RWPE2 (cell line): Measurements from ENCODE around the gene KRABD2.
"Not testable (repeated sequence)": the region's sequence is repeated elsewhere in the genome, so short reads cannot be mapped to it uniquely, and the experiment has no call there.

Source experiments
- ATAC-seq: fragments of 200-7000 bp; cut with Tn5 transposase; 3 replicates; pipeline ENCODE4 v1.9.1; 2021; ENCODE audit warnings: low read depth
- DNase-seq: peaks from one replicate; pipeline ENCODE4 v3.0.0-alpha.2; 2020; ENCODE audit warnings: low spot score
- H3K27ac ChIP-seq: fragments of 450-650 bp; 2 replicates; pipeline ENCODE4 v1.5.1; 2017; ENCODE audit warnings: mild to moderate bottlenecking; ENCODE audit not compliant: poor library complexity, severe bottlenecking
- H3K27me3 ChIP-seq: fragments of 250-450 bp; sonication (Bioruptor Pico); 2 replicates; pipeline ENCODE4 v1.5.1; 2021; ENCODE audit warnings: mild to moderate bottlenecking, moderate library complexity; ENCODE audit not compliant: insufficient read depth, poor library complexity, severe bottlenecking
- H3K36me3 ChIP-seq: fragments of 250-450 bp; sonication (Bioruptor Pico); 2 replicates; pipeline ENCODE4 v1.5.1; 2020; ENCODE audit warnings: low read depth, mild to moderate bottlenecking, moderate library complexity
- H3K4me1 ChIP-seq: fragments of 250-450 bp; sonication (Bioruptor Pico); 2 replicates; pipeline ENCODE4 v1.5.1; 2021; ENCODE audit warnings: mild to moderate bottlenecking, moderate library complexity; ENCODE audit not compliant: insufficient read depth, poor library complexity, severe bottlenecking
- H3K4me3 ChIP-seq: fragments of 250-450 bp; sonication (Bioruptor Pico); 2 replicates; pipeline ENCODE4 v1.5.1; 2021; ENCODE audit warnings: mild to moderate bottlenecking, moderate library complexity; ENCODE audit not compliant: severe bottlenecking
- H3K9me3 ChIP-seq: fragments of 250-450 bp; sonication (Bioruptor Pico); 2 replicates; pipeline ENCODE4 v1.5.1; 2021; ENCODE audit warnings: mild to moderate bottlenecking, moderate library complexity; ENCODE audit not compliant: severe bottlenecking
- CTCF ChIP-seq: fragments of 450-650 bp; IDR thresholded peaks from one replicate; pipeline ENCODE4 v1.5.1; 2017; ENCODE audit warnings: mild to moderate bottlenecking, moderate library complexity; ENCODE audit not compliant: poor library complexity, severe bottlenecking

Gene KRABD2

GRCh38 chr17:8382052-8382879 lies 5.8 kb upstream of the KRABD2 start:
- no peaks in the 10 kb centered on the region for H3K27me3 ChIP-seq
- DNase-seq, result no peak
- peaks cover 23% of the 10 kb centered on the region for H3K4me1 ChIP-seq
- TF ChIP-seq CTCF, result no peak
- H3K27ac ChIP-seq, result peak overlapping the region; percentile 89
- ATAC-seq, result no peak
- peak overlapping the region; percentile 58 for H3K4me3 ChIP-seq
- H3K36me3 ChIP-seq, result peaks cover 54% of the 10 kb centered on the region
- no peaks in the 10 kb centered on the region for H3K9me3 ChIP-seq

- Histone ChIP-seq H3K36me3 (peaks cover 59% of the 10 kb centered on the region), H3K4me3 (no peak overlapping the region), H3K9me3 (no peaks in the 10 kb centered on the region), H3K27ac (peak overlapping the region; percentile 89), H3K4me1 (peaks cover 18% of the 10 kb centered on the region), H3K27me3 (no peaks in the 10 kb centered on the region)
- TF ChIP-seq CTCF, result no peak
- ATAC-seq (no peak), DNase-seq (no peak)
Observed at GRCh38 chr17:8380049-8380448, 3.5 kb upstream of the KRABD2 start.

GRCh38 chr17:8378117-8378516 lies 1.6 kb upstream of the KRABD2 start:
- not testable (repeated sequence) for H3K9me3 ChIP-seq, H3K4me1 ChIP-seq, H3K4me3 ChIP-seq, ATAC-seq, H3K27me3 ChIP-seq, DNase-seq
- peak overlapping the region; percentile 89 for H3K27ac ChIP-seq
- H3K36me3 ChIP-seq, result peaks cover 59% of the 10 kb centered on the region

GRCh38 chr17:8377422-8377821 lies 918 bp upstream of the KRABD2 start:
- H3K36me3 ChIP-seq, result peaks cover 57% of the 10 kb centered on the region
- ATAC-seq (no peak), DNase-seq (no peak)
- peak overlapping the region; percentile 89 for H3K27ac ChIP-seq
- H3K4me1 ChIP-seq, result peaks cover 10% of the 10 kb centered on the region
- H3K27me3 ChIP-seq, result no peaks in the 10 kb centered on the region
- no peak for TF ChIP-seq CTCF
- no peaks in the 10 kb centered on the region for H3K9me3 ChIP-seq
- no peak overlapping the region for H3K4me3 ChIP-seq

- H3K4me3 ChIP-seq, result peak overlapping the region; percentile 44
- no peak for TF ChIP-seq CTCF
- no peaks in the 10 kb centered on the region for H3K27me3 ChIP-seq
- peaks cover 4% of the 10 kb centered on the region for H3K4me1 ChIP-seq
- peaks cover 40% of the 10 kb centered on the region for H3K36me3 ChIP-seq
- H3K27ac ChIP-seq, result peak overlapping the region; percentile 89
- ATAC-seq (peak; percentile 32), DNase-seq (no peak)
- H3K9me3 ChIP-seq, result no peaks in the 10 kb centered on the region
Observed at GRCh38 chr17:8375738-8376259, 705 bp downstream of the KRABD2 start.

GRCh38 chr17:8373856-8374255 lies 2.6 kb downstream of the KRABD2 start:
- not testable (repeated sequence) for H3K9me3 ChIP-seq, H3K27me3 ChIP-seq, H3K4me1 ChIP-seq, H3K27ac ChIP-seq, DNase-seq, ATAC-seq, H3K4me3 ChIP-seq
- H3K36me3 ChIP-seq, result peaks cover 33% of the 10 kb centered on the region
